B cell (primary cell): ENCODE results near the gene OR2AG1.

ENCODE experiments used
- EZH2 ChIP-seq: IDR thresholded peaks from 2 replicates; pipeline ENCODE4 v1.6.1; 2012; ENCODE audit warnings: borderline replicate concordance, low read depth, mild to moderate bottlenecking, moderate library complexity, low read length; ENCODE audit not compliant: insufficient read depth, poor library complexity, severe bottlenecking
- TF ChIP-seq, protein P1 (sequence below): fragments of 200-600 bp; IDR thresholded peaks from one replicate; pipeline ENCODE4 v1.8.0; 2022; ENCODE audit warnings: antibody characterized with exemption, mild to moderate bottlenecking

DNA sequence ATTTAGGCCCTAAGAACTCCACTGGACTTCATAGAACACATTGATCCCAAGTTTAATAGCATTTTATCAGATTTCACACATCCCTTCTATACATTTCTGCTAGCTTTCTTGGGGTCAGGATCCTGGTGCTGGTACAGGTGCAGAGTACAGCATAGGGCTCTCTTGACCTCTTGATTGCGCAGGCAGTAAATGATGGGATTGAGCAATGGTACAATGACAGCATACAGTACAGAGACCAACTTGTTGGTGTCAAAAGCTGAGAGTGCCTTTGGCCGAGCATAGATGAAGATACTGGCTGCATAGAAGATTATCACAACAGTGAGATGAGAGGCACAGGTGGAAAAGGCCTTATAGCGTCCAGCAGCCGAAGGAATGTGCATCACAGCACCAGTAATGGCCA is 11.8 kb downstream of the OR2AG1 start:
- TF ChIP-seq, protein P1, sequence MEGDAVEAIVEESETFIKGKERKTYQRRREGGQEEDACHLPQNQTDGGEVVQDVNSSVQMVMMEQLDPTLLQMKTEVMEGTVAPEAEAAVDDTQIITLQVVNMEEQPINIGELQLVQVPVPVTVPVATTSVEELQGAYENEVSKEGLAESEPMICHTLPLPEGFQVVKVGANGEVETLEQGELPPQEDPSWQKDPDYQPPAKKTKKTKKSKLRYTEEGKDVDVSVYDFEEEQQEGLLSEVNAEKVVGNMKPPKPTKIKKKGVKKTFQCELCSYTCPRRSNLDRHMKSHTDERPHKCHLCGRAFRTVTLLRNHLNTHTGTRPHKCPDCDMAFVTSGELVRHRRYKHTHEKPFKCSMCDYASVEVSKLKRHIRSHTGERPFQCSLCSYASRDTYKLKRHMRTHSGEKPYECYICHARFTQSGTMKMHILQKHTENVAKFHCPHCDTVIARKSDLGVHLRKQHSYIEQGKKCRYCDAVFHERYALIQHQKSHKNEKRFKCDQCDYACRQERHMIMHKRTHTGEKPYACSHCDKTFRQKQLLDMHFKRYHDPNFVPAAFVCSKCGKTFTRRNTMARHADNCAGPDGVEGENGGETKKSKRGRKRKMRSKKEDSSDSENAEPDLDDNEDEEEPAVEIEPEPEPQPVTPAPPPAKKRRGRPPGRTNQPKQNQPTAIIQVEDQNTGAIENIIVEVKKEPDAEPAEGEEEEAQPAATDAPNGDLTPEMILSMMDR = no peak
- no peak for TF ChIP-seq EZH2
